ENCODE results near the gene DACH1.

DNA sequence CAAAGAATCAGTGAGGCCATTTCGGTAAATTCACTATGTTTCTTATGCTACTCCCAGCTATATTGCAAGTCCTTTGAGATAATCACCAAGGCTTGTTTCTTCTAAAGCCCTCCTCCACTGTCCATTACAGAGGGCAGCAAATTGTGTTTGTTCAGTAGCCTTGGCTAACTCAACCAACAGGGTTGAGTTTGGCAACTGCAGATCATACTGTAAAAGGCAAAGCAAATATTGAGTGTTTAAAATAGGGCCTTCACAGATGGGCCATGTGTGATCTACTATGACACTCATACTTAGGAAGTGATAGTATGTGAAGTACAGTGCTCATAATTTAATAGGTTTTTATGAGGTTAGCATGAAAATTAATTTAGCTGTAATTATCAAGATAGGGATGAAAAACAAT is 171.3 kb downstream of the DACH1 start:
- TF ChIP-seq TBP (IDR thresholded peaks at IDR 0.05; ENCODE audit: low read depth, low read length) (no peak), KDM5A (IDR thresholded peaks at IDR 0.05; ENCODE audit: low read length) (no peak), SIRT6 (IDR thresholded peaks at IDR 0.05; ENCODE audit: low read length) (no peak), JUN (IDR thresholded peaks at IDR 0.05; ENCODE audit: low read depth, low read length) (no peak), RAD21 (IDR thresholded peaks at IDR 0.05 in 1 of 2, conservative IDR thresholded peaks at IDR 0.05 in 1 of 2; ENCODE audit: low read depth in 2 of 2, low read length in 2 of 2) (no peak), CEBPB (IDR thresholded peaks at IDR 0.05; ENCODE audit: low read depth, low read length) (no peak), RFX5 (IDR thresholded peaks at IDR 0.05; ENCODE audit: borderline replicate concordance, low read depth, low read length) (no peak), NANOG (IDR thresholded peaks at IDR 0.05; ENCODE audit: insufficient read depth, low read depth, low read length, poor library complexity, severe bottlenecking) (no peak)
- TF ChIP-seq, protein P1, sequence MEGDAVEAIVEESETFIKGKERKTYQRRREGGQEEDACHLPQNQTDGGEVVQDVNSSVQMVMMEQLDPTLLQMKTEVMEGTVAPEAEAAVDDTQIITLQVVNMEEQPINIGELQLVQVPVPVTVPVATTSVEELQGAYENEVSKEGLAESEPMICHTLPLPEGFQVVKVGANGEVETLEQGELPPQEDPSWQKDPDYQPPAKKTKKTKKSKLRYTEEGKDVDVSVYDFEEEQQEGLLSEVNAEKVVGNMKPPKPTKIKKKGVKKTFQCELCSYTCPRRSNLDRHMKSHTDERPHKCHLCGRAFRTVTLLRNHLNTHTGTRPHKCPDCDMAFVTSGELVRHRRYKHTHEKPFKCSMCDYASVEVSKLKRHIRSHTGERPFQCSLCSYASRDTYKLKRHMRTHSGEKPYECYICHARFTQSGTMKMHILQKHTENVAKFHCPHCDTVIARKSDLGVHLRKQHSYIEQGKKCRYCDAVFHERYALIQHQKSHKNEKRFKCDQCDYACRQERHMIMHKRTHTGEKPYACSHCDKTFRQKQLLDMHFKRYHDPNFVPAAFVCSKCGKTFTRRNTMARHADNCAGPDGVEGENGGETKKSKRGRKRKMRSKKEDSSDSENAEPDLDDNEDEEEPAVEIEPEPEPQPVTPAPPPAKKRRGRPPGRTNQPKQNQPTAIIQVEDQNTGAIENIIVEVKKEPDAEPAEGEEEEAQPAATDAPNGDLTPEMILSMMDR (IDR thresholded peaks at IDR 0.05; ENCODE audit: control extremely low read depth in 1 of 3, insufficient read depth in 1 of 3, low read depth in 1 of 3, low read length in 3 of 3), result no peak

Measured in H1 (cell line).